K562 (cell line): ENCODE results near the gene METTL2A. TPM values are rescaled to one million over a fixed set of nuclear protein-coding genes. Genes with fewer than 3 reads are reported as not detected.

Source experiments
- ATAC-seq: fragments of 200-7000 bp; cut with Tn5 transposase; 3 replicates; pipeline ENCODE4 v1.9.1; 2020; ENCODE audit warnings: moderate library complexity
- BruUV-seq: library from RNA; stranded (reverse); fragments of 400-500 nt; replicated peaks from 2 replicates; lab custom pipeline; 2021; lab: Mats Ljungman, UMichigan
- CTCF ChIA-PET: fragments of 300-600 bp; formaldehyde crosslinking; extraction: SDS; loops from one replicate; lab custom pipeline; 2021; ENCODE audit warnings: low intra/inter-chr PET ratio; lab: Yijun Ruan, JAX
- POLR2A ChIA-PET: fragments of 300-600, 350-650 bp; sonication (Branson Sonifier 250); formaldehyde crosslinking; extraction: SDS; loops from one replicate; lab custom pipeline; 2021; ENCODE audit warnings: antibody characterized with exemption, inconsistent platforms; lab: Yijun Ruan, JAX
- DNase-seq, 4 experiments: peaks; one replicate each; pipeline versions ENCODE4 v3.0.0 to v3.0.0-alpha.2; 2011 to 2018; ENCODE audit warnings: low spot score in 3 of 4, mixed read lengths in 3 of 4; ENCODE audit errors: extremely low read depth in 1 of 4
- FAIRE-seq: peaks from 2 replicates; lab custom pipeline; 2011; peaks lifted over from hg19 to GRCh38; lab: Jason Lieb, UNC
- H2AFZ ChIP-seq: 2 replicates; pipeline ENCODE4 v1.6.0; 2011; ENCODE audit warnings: low read depth, low read length, control low read depth, inconsistent platforms
- H3K27ac ChIP-seq: fragments of 200-600 bp; 3 replicates; pipeline ENCODE4 v1.8.0; 2011; ENCODE audit warnings: low read depth, mild to moderate bottlenecking, control low read depth, inconsistent platforms, low read length, moderate library complexity, mixed read lengths; ENCODE audit errors: extremely low read depth
- H3K27me3 ChIP-seq, 2 experiments: fragments of 300-600 bp in 1 of 2; 2 replicates in 1 of 2; 3 replicates in 1 of 2; pipeline versions ENCODE4 v1.6.0 to v1.8.0; 2011; ENCODE audit warnings: inconsistent platforms in 2 of 2, low read length in 2 of 2, mild to moderate bottlenecking in 1 of 2, mixed read lengths in 1 of 2, moderate library complexity in 1 of 2; ENCODE audit not compliant: control insufficient read depth in 2 of 2, insufficient read depth in 2 of 2
- H3K36me3 ChIP-seq: fragments of 300-600 bp; 3 replicates; pipeline ENCODE4 v1.8.0; 2011; ENCODE audit warnings: mild to moderate bottlenecking, low read length, inconsistent platforms; ENCODE audit not compliant: control insufficient read depth, insufficient read depth
- H3K4me1 ChIP-seq, 2 experiments: fragments of 200-600 bp in 1 of 2; replicated peaks in 1 of 2; 2 replicates in 1 of 2; 3 replicates in 1 of 2; pipeline versions ENCODE4 v1.5.1 to v1.8.0; 2011; ENCODE audit warnings: inconsistent platforms in 2 of 2, low read length in 2 of 2, mild to moderate bottlenecking in 1 of 2, mixed read lengths in 1 of 2, moderate library complexity in 1 of 2; ENCODE audit not compliant: control insufficient read depth in 2 of 2, insufficient read depth in 2 of 2
- H3K4me2 ChIP-seq: 2 replicates; pipeline ENCODE4 v1.6.1; 2011; ENCODE audit warnings: low read length, control low read depth, inconsistent platforms, mixed read lengths; ENCODE audit not compliant: insufficient read depth
- H3K4me3 ChIP-seq: fragments of 200-600 bp; sonication (generic), shearing (Covaris generic); 2 replicates; pipeline ENCODE4 v1.5.1; 2016; ENCODE audit warnings: control low read depth, inconsistent platforms
- H3K79me2 ChIP-seq: fragments of 200-600 bp; 3 replicates; pipeline ENCODE4 v1.8.0; 2011; ENCODE audit warnings: low read length, inconsistent platforms; ENCODE audit not compliant: control insufficient read depth, insufficient read depth
- H3K9ac ChIP-seq, 2 experiments: 2 replicates each; pipeline versions ENCODE4 v1.6.0 to v1.6.1; 2011; ENCODE audit warnings: low read depth in 2 of 2, low read length in 2 of 2, control low read depth in 1 of 2, inconsistent platforms in 1 of 2, mild to moderate bottlenecking in 1 of 2, mixed read lengths in 1 of 2; ENCODE audit not compliant: insufficient read depth in 1 of 2
- H3K9me1 ChIP-seq: one replicate; pipeline ENCODE4 v1.6.0; 2011; ENCODE audit warnings: inconsistent platforms, mild to moderate bottlenecking, low read length, moderate library complexity; ENCODE audit not compliant: control insufficient read depth, insufficient read depth
- H3K9me3 ChIP-seq: replicated peaks from 2 replicates; pipeline ENCODE4 v1.5.1; 2011; ENCODE audit warnings: low read depth, low read length, inconsistent platforms; ENCODE audit not compliant: control insufficient read depth, insufficient read depth
- H4K20me1 ChIP-seq: replicated peaks from 2 replicates; pipeline ENCODE4 v1.6.1; 2011; ENCODE audit warnings: low read length, inconsistent platforms, mixed read lengths; ENCODE audit not compliant: control insufficient read depth, insufficient read depth
- BHLHE40 ChIP-seq: IDR thresholded peaks from 2 replicates; pipeline ENCODE4 v1.6.1; 2011; ENCODE audit warnings: low read length, improper control_type of control experiment
- CEBPB ChIP-seq: fragments of 450-650 bp; IDR thresholded peaks from 2 replicates; pipeline ENCODE4 v1.6.1; 2016; ENCODE audit warnings: missing genetic modification characterization, missing compliant biosample characterization
- CHCHD3 ChIP-seq: fragments of 250-450 bp; sonication (Bioruptor Pico); IDR thresholded peaks from 2 replicates; pipeline ENCODE4 v2.1.2; 2022; ENCODE audit warnings: mild to moderate bottlenecking
- FOSL1 ChIP-seq: fragments of 200-800 bp; sonication (Bioruptor generic); conservative IDR thresholded peaks from 2 replicates; pipeline ENCODE4 v1.6.1; 2016; ENCODE audit warnings: missing genetic modification characterization, missing compliant biosample characterization
- GATAD2A ChIP-seq: fragments of 450-650 bp; IDR thresholded peaks from 2 replicates; pipeline ENCODE4 v1.6.1; 2017
- HLTF ChIP-seq: fragments of 450-650 bp; IDR thresholded peaks from 2 replicates; pipeline ENCODE4 v1.6.1; 2016
- MCM5 ChIP-seq: fragments of 450-650 bp; IDR thresholded peaks from 2 replicates; pipeline ENCODE4 v1.6.1; 2016; ENCODE audit warnings: low read depth
- MTA1 ChIP-seq: fragments of 450-650 bp; IDR thresholded peaks from 2 replicates; pipeline ENCODE4 v1.6.1; 2017; ENCODE audit warnings: borderline replicate concordance
- NFRKB ChIP-seq: fragments of 450-650 bp; IDR thresholded peaks from 2 replicates; pipeline ENCODE4 v1.6.1; 2016; ENCODE audit warnings: low read depth
- POLR2AphosphoS2 ChIP-seq: IDR thresholded peaks from 2 replicates; pipeline ENCODE4 v1.6.1; 2012; ENCODE audit warnings: low read length, improper control_type of control experiment
- SMAD3 ChIP-seq: fragments of 450-650 bp; formaldehyde crosslinking; conservative IDR thresholded peaks from 2 replicates; pipeline ENCODE4 v1.4.0; 2020; ENCODE audit warnings: mild to moderate bottlenecking
- SMARCE1 ChIP-seq: fragments of 450-650 bp; IDR thresholded peaks from 2 replicates; pipeline ENCODE4 v1.7.1; 2016; ENCODE audit warnings: mild to moderate bottlenecking
- TGIF2 ChIP-seq: sonication (generic); formaldehyde crosslinking; IDR thresholded peaks from 2 replicates; pipeline ENCODE4 v1.8.1; 2022; ENCODE audit warnings: mild to moderate bottlenecking, missing genetic modification reagents, moderate library complexity
- ZNF655 ChIP-seq: fragments of 250-450 bp; sonication (Bioruptor Pico); IDR thresholded peaks from 2 replicates; pipeline ENCODE4 v1.5.0; 2021
- ZNF79 ChIP-seq: fragments of 250-450 bp; sonication (Bioruptor Pico); IDR thresholded peaks from 2 replicates; pipeline ENCODE4 v1.4.0; 2020; ENCODE audit warnings: low read depth, mild to moderate bottlenecking, moderate library complexity
- WGBS: fragments of 100-300 bp; shearing (Covaris generic); methylation state at CpG from one replicate; pipeline ENCODE4 v1.1.6; 2016; ENCODE audit warnings: low coverage, mixed read lengths; ENCODE audit not compliant: insufficient coverage; ENCODE audit errors: missing lambda C conversion rate; 5-methylcytosine and 5-hydroxymethylcytosine counted together
- in situ Hi-C: fragments of 300-500 bp; cut with MboI; formaldehyde crosslinking; loops from 4 replicates; pipeline ENCODE4 v1.15.0; 2018; ENCODE audit warnings: inconsistent platforms, mixed read lengths
- intact Hi-C: fragments of 100-400 bp; cut with micrococcal nuclease; formaldehyde crosslinking; loops from 2 replicates; pipeline ENCODE4 v1.14.2; 2022
- polyA plus RNA-seq, 8 experiments: library from polyadenylated mRNA; depleted of rRNA in 4 of 8; stranded (reverse) in 5 of 8; unstranded in 3 of 8; fragments of >200 nt; fragmentation: Nextera tagmentation in 2 of 8; fragmentation: Illumina TruSeq in 1 of 8; extraction: Ambion mirVana in 2 of 8; extraction: Trizol in 1 of 8; gene quantifications; 2 replicates each; pipeline versions ENCODE4 v1.2.1 to v1.2.3, GENCODE V29; 2011 to 2014; ENCODE audit warnings: inconsistent platforms in 1 of 8, missing spikeins in 1 of 8
- total RNA-seq, 7 experiments: library from RNA; depleted of rRNA in 6 of 7; stranded (reverse); fragments of >200 nt in 6 of 7; fragmentation: Illumina TruSeq in 2 of 7; extraction: Trizol in 2 of 7; gene quantifications; 2 replicates each; pipeline versions ENCODE4 v1.2.1 to v1.2.3, GENCODE V29; 2011 to 2021; ENCODE audit warnings: low replicate concordance in 1 of 7
- TF ChIP-seq, protein P1 (sequence below): fragments of 250-450 bp; sonication (Bioruptor Pico); IDR thresholded peaks from 2 replicates; pipeline ENCODE4 v1.4.0; 2020; ENCODE audit warnings: mild to moderate bottlenecking
- TF ChIP-seq, protein P2 (sequence below): fragments of 450-650 bp; IDR thresholded peaks from 2 replicates; pipeline ENCODE4 v1.6.1; 2017; ENCODE audit warnings: mild to moderate bottlenecking, moderate library complexity

METTL2A gene
- total and polyA plus RNA-seq, 9 of the 15 experiments (the other 6 are each of a cell fraction or from before 2014, with no cell fraction given): 21.0 to 52.5 (median 33.2) TPM

DNA sequence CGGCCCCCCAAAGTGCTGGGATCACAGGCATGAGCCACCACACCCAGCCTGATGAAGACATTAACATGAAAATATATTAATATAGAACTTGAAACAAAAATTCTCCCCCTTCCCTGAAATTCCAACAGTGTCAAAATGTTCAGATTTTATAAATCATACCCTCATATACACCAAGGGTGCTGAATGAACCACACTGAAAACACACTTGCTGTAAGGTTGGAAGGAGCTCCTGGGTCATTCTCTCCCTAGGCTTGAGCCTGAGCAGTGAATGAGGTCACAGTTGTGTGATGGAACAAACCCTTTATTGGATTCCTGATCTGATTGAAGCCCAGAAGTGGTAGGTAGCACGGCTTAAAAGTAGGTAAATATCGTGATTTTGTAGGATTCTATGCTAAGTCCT lies 43.4 kb upstream of the METTL2A start, which contains the start of gene EFCAB3:
EFCAB3 (plus strand) TSS at position 301 of the 400 bp plus-strand sequence. CDS start 2,427 bp downstream, outside the sequence.
- Histone ChIP-seq H3K9ac (no peak within 1 kb of the TSS; a peak in 1 of 4 replicates), H3K27ac (no peak within 1 kb of the TSS), H3K4me1 (peaks cover 0 to 4% of the 10 kb centered on the region in 2 experiments; a peak in 2 of 5 replicates), H3K4me2 (no peak within 1 kb of the TSS), H2AFZ (no peak within 1 kb of the TSS), H3K79me2 (no peaks in the 10 kb centered on the region), H3K4me3 (no peak within 1 kb of the TSS), H3K27me3 (peaks cover 14 to 19% of the 10 kb centered on the region in 2 experiments), H4K20me1 (no peaks in the 10 kb centered on the region), H3K9me3 (no peaks in the 10 kb centered on the region), H3K9me1 (no peaks in the 10 kb centered on the region), H3K36me3 (no peaks in the 10 kb centered on the region)
- no peak for TF ChIP-seq MTA1
- TF ChIP-seq, protein P1, sequence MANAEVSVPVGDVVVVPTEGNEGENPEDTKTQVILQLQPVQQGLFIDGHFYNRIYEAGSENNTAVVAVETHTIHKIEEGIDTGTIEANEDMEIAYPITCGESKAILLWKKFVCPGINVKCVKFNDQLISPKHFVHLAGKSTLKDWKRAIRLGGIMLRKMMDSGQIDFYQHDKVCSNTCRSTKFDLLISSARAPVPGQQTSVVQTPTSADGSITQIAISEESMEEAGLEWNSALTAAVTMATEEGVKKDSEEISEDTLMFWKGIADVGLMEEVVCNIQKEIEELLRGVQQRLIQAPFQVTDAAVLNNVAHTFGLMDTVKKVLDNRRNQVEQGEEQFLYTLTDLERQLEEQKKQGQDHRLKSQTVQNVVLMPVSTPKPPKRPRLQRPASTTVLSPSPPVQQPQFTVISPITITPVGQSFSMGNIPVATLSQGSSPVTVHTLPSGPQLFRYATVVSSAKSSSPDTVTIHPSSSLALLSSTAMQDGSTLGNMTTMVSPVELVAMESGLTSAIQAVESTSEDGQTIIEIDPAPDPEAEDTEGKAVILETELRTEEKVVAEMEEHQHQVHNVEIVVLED (CRISPR knock-in tag): no peak
- TF ChIP-seq ZNF79 (CRISPR knock-in tag): no peak
- TF ChIP-seq TGIF2 (CRISPR knock-in tag): no peak
- TF ChIP-seq POLR2AphosphoS2: no peak
- no peak for TF ChIP-seq FOSL1 (tag)
- TF ChIP-seq CEBPB (tag): no peak
- TF ChIP-seq, protein P2, sequence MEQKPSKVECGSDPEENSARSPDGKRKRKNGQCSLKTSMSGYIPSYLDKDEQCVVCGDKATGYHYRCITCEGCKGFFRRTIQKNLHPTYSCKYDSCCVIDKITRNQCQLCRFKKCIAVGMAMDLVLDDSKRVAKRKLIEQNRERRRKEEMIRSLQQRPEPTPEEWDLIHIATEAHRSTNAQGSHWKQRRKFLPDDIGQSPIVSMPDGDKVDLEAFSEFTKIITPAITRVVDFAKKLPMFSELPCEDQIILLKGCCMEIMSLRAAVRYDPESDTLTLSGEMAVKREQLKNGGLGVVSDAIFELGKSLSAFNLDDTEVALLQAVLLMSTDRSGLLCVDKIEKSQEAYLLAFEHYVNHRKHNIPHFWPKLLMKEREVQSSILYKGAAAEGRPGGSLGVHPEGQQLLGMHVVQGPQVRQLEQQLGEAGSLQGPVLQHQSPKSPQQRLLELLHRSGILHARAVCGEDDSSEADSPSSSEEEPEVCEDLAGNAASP: no peak
- TF ChIP-seq SMARCE1: no peak
- TF ChIP-seq GATAD2A: no peak
- no peak for TF ChIP-seq BHLHE40
- no peak for TF ChIP-seq NFRKB
- no peak for TF ChIP-seq CHCHD3
- TF ChIP-seq MCM5: no peak
- no peak for TF ChIP-seq HLTF
- TF ChIP-seq ZNF655 (CRISPR knock-in tag): no peak
- no peak for TF ChIP-seq SMAD3
- CTCF ChIA-PET: no interaction called here
- ATAC-seq (no peak), DNase-seq (no peak), FAIRE-seq (no peak)
- no TSS peak for BruUV-seq
- WGBS: 0% methylated on average over 3 of the region's 3 CpGs
- in situ Hi-C loops: no loop called here
- POLR2A ChIA-PET: no interaction called here
- intact Hi-C loops: no loop called here
